ENCODE measurements around the gene HPCAL1.
"Not testable (repeated sequence)": the region's sequence is repeated elsewhere in the genome, so short reads cannot be mapped to it uniquely, and the experiment has no call there.

HPCAL1 gene

DNA sequence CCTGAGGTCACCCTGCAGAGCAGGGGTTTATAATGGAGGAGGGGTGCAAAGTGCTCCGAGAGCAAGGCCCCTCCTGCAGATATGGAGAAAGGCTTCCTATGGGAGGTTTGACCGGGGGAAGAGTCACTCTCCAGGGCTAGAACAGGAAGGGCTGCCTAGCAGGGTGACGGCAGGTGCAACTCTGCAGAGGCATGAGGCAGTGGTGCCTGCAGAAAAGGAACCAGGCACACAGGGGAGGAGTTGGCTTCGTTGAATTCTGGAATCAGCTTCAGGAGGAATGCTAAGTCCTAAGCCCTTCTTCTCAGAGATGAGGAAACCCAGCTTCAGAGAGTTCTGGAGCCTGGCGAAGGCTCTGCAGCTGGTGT is 17.5 kb upstream of the HPCAL1 start:
- DNase-seq: peak; percentile 27

DNA sequence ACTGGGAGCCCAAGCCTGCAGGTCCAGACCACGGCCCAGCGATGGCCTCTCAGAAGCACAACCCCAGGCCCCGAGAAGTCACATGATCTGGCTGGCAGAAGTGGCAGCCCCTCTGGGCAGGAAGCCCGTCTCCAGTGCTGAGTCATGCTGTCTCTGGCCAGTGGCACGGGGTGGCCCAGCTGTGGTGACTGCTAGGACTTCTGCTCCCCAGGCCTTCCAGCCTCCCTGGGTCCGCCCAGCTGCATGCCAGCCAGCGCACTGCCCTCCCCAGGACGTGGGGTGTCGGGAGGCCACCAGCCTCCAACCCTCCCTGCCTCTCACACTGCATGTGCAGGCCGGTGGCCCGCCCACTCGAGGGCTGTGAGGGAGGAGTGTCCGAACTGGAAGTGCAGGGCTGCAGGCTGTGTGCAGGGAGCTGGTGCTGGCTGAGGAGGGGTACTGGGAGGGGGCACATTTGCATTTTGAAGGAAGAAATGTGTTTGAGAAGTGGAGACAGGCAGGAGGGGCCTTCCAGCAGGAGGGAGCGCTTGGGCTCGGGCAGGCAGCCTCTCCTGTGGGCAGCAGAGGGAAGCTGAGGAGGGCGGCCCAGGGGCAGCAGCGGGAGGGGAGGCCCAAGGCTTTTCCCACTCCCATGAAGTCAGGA is 17.0 kb upstream of the HPCAL1 start:
- DNase-seq: peak; percentile 27

DNA sequence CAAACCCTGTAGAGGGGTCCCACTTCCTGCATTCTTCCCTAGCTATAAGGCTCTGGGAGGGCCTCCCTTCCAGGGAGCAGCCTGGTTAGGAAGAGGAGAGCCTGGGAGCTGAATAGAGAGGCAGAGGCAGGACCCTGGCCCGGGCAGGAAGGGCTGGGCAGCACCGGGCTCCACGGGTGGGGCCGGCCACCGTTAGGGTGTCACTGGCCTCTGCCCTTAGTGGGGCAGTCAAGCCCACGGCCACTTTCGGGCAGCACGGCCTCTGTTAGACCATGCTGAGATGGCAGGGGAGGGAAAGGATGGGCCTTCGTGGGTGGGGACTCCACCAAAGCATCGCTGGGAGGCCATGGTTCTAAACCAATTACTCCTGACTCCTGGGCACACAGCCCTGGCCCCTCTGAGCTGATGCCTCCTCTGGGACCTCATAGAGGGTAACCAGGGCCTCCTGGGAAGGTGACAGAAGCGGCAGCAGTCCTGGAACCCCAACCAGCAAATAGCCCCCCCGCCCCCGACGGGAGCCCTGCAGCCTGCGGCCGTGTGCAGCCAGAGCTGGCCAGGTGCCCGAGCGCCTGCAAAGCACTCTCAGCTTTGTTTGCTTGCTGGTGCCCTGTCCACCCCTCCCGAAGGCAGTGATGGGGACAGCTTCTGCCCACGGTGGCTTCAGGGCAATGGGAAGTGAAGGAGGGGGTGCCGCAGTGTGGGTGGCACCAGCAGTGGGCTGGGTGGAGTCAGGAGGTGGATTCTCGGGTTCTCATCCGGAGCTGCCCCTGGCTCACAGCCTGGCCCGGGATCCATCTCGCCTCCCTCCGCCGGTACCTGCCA is 16.3 kb upstream of the HPCAL1 start:
- peak; percentile 25 for DNase-seq

DNA sequence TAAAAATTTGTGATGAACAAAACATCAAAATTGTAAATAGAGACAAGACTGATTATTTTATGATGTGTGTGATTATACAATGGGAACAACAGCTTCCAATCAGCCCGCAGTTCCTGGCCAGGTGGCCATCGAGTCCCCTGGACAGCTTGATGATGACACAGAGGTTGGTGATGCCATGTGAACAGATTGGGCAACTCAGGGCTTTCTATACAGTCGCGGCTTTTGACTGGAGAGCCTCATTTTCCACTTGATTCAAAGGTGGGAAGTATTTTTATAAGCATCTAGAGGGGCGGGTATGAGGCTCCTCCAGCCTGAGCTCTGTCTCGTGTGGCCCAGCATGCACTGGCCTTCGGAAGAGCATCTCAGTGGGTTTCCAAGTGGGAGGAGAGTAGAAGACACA is 14.9 kb upstream of the HPCAL1 start:
- no peak for DNase-seq

DNA sequence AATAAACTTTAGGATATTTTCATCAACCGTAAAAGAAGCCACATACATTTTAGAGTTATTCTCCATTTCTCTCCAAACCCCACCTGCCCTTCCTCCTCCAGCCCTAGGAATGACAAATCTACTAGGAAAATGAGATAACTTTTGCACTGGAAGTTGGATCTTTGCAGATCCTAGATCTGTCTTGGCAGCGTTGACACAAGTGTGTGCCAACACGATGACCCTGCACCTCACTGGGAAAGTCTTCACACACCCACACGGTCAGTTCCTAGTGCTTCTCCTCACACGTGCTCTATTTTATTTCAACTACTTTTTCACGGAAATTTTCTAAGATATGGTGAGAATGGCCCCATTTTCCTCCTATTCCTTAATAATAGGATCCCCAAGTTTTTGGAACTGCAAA is 14.1 kb upstream of the HPCAL1 start:
- no peak for DNase-seq

DNA sequence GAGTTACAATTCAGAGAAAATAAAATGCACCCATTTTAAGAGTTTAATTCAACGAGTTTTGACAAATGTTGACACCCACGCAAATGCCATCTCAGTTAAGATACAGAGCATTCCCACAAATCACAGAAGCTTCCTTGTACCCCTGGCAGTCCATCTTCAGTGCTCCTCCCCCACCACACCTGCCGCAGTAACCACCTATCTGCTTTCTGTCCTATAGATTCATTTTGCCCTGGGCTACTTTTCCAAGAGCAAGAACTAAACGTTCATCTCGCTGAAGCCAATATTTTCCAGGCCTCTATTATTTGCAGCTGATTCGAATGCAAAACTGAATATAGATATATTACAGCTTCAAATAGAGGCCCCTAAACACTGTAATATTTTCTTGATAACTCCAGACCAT is 13.4 kb upstream of the HPCAL1 start:
- no peak for DNase-seq

DNA sequence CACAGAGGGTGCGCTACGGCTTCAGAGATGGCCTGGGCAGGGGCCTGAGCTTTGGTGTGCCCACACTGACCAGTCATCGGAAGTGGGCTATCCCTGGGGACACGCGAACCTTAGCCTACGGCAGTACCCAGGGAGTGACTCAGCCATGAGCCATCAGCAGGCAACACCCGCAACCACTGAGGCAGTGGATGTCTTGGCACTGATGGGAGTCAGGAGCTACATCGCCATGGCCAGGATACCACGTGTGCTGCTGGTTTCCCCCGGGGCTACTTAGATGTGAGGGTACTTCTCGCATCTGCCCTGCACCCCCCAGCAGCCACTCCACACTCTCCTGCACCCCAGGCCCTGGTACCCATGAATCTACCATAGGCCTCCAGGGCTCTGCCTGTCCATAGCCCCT is 12.8 kb upstream of the HPCAL1 start:
- DNase-seq: no peak

DNA sequence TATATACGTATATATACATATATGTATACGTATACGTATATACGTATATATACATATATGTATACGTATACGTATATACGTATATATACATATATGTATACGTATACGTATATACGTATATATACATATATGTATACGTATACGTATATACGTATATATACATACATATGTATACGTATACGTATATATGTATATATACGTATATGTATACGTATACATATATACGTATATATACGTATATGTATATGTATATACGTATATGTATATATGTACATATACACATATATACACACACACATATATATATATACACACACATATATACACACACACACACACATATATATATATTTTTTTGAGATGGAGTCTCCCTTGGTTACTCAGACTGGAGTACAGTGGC is 11.3 kb upstream of the HPCAL1 start:
- not testable (repeated sequence) for DNase-seq

DNA sequence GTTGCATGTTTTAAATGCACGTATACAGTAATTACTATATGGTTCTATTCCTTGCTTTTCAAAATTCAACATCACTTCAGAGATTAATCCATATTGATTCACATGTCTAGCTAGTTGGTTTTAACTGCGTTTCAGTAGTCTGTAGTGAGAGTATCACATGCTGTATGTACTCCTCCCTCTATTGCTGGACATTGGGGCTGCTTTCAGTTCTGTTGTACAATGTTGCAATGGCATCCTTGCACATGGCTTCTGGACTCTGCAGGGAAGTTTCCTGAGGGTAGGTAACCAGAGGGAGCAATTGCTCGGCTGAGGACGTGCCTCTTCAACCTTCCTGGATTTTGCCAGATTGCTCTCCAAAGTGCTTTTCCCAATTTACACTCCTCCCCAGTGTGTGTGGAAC is 10.7 kb upstream of the HPCAL1 start:
- no peak for DNase-seq

DNA sequence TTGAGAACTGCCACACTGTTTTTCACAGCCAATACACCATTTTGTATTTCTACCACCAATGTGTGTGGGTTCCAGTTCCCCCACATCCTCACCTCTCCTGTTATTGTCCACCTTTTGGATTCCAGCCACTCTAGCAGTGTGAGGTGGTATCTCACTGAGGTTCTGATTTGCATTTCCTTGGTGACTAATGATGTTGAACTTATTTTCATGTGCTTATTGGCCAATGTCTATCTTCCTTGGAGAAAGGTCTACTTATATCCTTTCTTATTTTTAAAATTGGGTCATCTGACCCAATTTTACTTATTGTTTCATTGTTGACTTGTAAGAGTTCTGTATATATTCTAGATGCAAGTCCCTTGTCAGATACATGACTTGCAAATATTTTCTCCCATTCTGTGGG is 9.1 kb upstream of the HPCAL1 start:
- no peak for DNase-seq

DNA sequence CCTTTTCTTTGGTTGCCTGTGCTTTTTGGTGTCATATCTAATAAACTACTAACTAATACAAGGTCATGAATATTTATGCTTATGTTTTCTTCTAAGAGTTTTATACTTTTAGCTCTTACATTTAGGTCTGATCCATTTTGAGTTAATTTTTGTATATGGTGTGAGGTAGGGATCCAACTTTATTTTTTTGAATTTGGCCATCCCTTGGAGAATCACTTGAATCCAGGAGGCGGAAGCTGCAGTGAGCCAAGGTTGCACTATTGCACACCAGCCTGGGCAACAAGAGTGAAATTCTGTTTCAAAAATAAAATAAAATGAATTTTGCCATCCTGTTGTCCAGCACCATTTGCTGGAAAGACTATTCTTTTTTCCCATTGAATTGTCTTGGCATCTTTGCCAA is 8.6 kb upstream of the HPCAL1 start:
- DNase-seq: no peak

DNA sequence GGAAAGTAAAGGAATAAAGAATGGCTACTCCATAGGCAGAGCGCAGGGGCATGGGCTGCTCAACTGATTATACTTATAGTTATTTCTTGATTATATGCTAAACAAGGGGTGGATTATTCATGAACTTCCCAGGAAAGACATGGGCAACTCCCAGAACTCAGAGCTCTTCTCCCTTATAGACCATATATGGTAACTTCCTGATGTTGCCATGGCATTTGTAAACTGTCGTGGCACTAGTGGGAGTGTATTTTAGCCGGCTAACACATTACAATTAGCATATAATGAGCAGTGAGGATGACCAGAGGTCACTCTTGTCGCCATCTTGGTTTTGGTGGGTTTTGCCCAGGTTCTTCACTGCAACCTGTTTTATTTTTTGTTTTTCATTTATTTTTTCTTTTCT is 7.1 kb upstream of the HPCAL1 start:
- not testable (repeated sequence) for DNase-seq

DNA sequence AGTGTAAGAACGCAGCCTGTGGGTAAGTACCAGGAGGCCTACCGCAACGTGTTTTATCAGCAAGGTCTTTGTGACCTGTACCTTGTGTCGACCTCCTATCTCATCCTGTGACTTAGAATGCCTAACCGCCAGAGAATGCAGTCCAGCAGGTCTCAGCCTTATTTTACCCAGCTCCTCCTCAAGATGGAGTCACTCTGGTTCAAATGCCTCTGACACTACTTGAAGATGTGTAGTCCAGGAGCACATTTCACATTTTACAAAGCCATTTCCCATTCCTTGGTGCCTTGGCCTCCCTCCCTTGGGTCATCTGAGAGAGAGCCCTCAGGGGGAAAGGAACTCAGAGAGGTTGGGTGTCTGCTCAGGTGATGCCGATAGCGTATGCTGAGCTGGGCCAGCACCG is 6.6 kb upstream of the HPCAL1 start:
- DNase-seq: no peak

DNA sequence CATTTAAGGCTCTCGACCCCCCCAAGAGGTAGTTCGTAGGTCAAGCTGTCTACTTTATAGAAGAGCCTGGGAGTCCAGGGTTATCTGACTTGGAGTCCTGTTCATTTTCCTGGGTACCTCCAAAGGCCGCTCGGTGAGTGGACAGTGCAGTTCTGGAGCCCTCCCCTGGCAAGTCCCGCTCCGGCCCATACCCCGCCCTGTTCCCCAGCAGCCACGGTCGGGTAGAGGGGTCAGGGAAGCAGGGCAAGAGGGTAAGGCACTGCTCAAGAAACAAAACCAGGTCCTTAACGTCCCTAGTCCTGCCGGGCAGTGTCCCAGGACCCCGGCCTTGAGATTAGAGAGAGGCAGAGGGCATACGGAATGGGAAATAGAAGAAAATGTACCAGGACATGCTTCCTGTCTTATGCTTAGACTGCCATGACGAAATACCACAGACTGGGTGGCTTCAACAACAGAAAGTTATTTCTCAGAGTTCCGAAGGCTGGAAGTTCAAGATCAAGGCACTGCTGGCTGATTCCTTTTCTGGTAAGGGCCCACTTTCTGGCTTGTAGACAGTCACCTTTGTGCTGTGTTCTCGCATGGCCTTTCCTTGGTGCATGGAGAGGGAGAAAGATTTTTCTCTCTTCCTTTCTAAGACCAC is 5.4 kb upstream of the HPCAL1 start:
- DNase-seq: no peak

DNA sequence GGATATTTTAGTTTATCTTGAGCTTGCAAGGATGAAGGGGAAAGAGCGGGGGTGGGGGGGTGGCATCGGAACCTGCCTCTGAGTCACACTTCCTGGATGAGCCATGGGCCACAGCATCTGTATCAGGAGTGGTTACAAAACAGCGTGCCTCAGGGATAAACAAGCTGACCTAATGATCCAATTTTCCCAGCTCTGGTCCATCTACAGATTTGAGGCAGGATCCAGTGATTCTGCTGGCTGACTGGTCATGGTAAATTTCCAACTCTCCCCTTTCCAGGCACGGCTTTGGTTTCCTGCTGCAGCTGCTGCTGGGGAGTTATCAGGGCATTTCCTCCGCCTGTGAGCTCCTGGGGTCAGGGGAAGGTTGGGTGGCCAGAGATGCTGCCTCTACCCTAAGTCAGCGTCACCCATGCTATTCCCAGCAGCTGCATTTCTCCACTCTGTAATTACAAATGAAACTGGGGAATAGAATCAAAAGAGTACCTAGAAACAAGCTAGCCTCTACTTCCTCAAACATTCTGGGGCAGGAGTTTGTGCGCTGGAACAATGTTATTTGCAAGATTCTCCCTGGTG is 4.7 kb upstream of the HPCAL1 start:
- DNase-seq: no peak

DNA sequence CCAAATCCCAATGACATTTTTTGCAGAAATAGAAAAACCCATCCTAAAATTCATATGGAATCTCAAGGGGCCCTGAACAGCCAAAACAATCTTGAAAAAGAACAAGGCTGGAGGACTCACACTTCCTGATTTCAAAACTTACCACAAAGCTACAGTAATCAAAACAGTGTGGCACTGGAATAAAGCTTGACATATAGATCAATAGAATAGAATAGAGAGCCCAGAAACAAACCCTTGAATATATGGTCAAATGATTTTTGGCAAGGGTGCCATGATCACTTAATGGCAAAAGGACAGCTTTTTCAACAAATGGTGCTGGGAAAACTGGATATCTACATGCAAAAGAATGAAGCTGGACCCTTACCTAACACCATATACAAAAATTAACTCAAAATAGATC is 3.9 kb upstream of the HPCAL1 start:
- not testable (repeated sequence) for DNase-seq

DNA sequence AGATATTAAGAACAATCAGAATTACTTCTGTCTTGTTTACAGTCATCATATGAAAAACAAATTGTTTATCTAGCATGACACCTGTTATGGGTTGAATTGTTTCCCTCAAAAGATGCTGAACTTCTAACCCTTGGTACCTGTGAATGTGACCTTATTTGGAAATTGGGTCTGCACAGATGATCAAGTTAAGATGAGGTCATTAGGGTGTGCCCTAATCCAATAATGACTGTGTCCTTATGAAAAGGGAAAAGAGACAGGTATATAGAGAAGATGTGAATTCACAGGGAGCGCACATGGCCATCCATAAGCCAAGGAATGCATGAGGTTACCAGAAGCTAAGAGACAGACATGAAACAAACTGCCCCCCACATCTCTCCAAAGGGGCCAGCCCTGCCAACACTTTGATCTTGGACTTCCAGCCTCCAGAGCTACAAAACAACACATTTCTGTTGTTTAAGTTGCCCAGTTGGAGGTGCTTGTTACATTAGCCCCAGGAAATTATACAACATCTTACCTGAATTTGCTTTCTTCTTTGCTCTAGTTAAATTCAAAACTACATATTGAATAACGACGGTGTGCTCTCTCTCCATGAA is 2.3 kb upstream of the HPCAL1 start:
- no peak for DNase-seq

DNA sequence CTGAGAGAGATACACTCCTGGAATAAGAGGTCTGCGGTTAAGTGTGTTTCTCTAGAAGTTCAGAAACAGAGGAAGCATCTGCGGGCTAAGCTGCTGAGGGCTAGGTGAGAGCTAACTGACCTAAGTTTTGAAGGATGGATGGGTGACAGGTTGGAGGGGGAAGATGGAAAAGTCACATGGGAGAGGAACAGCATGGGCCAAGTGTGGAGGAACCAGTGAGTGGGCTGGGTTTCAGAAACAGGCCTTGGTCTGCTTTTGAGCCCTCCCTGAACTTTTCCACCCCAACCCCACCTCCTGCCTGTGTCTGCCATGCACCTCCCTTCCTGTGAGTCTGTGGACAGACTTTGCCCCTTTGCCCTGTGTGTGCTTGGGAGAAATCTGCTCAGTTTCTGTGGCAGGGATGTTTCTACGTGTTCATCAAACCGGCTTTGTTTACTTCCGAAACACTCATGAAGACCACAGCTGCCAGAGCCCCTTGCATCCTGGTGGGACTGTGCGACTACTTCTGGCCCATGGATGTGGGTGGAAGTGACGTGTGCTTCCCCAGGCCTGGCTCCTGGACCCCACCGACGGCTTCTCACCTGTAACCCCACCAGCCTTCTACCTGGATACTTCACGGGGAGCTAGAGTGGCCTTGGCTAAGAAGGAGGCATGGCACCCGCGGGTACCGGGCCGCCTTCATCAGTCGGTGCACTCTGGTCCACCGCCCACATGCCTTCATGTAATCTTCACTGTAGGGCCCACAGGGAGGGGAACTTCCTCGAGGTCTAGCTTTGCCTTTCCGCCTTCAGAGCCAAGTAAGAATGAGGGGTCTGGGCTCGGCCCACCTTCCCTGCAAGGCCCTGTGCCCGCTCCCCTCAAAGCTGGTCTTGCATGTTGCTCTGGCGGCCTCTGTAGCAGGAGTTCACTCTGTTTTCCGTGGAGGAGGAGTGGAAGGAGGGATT is 1.4 kb upstream of the HPCAL1 start:
- no peak for DNase-seq

DNA sequence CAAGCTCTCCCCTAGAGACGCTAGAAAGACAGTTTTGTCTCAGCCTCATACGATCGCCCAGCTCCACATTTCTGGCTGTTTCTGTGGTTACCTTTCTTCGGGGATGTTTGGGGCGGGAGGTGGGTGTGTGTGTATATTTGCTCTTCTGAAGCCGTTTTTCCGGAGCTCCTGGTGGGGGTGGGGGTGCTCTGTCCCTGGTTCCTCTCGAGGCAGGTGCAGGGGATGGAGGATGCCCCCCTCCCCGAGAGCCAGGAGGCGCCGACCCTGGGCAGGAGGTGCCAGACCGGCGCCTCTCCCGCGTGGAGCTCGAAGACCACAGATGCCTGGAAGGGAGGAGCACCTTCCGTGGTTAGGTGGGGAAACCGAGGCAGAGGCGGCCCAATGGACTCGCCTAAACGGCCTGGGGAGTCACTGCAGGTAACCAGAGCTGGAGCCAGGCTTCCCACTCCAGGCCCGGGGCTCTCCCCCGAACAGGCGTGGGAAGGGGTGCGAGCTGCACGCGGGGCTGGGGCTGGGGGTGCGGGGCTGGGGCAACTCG is 694 bp upstream of the HPCAL1 start:
- peak; percentile 14 for DNase-seq

DNA sequence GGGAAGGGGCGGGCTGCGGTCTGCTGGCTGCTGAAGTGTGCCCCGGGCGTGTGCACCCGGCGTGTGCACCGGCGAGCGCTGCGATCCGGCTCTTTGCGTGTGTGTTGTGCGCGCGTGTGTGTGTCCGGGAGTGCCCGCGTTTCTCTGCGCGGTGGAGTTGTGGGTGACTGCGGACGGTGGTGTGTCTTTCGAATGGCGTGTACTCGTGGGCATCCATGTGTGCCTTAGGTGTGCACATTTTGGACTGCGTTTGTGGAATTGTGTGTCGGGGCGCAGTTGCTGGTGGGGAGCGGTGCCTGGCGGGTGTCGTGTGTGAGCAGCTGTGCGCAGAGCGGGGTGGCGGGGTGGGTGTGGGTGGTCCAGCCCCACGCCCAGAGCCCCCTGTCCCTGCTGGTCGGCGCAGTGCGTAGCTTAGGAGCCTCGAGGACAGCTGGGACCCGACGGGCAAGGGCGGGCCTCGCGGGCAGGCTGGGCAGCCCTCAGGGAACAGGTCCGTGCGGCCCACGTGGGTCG is 533 bp downstream of the HPCAL1 start:
- no peak for DNase-seq

DNA sequence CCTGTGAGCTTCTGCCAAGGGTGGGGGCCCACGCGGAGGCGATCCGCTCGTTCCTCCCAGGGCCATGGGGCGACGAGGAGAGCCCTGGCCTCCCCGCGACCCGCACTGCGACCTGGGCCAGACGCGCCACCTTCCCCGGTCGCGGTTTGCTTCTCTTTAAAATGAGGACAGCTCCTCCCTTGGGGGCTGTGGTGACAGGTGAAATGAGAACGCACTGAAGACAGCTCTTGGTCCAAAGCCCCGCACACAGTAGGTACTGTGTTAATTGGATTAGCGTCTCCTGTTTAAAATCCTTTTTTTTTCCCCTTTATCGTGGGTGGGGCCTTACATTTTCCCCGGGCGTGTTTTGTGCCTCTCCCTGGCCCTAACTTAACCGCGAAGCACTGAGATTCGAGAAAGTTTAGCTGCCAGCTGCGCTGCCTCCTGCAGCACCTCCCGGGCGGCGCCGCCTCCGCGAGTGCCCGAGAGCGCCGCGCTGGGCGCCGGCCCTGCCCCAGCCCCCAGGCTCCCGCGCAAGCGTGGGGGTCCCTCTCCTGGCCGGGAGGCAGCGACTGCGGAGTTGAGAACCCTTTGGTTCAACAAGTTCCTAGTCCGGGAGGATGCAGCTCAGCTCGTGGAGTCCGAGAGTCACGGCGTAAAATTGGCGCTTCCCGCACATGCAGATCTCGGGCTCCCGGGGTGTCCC is 1.1 kb downstream of the HPCAL1 start:
- DNase-seq: no peak

Data from NCI-H1092 treated with DMSO at 0.1 percent for 48 hours (cell line).